Breast epithelium (tissue), 3 donors: ENCODE results near the gene PCDHB14.
"Not testable (repeated sequence)": the region's sequence is repeated elsewhere in the genome, so short reads cannot be mapped to it uniquely, and the experiment has no call there.

Source experiments
- CTCF ChIP-seq, 3 donors: fragments of 450-650 bp; IDR thresholded peaks; one replicate each; pipeline ENCODE4 v1.5.1; 2016 to 2017; ENCODE audit warnings: antibody characterized with exemption in 3 of 3, mild to moderate bottlenecking in 3 of 3, moderate library complexity in 3 of 3
- POLR2A ChIP-seq: fragments of 450-650 bp; IDR thresholded peaks from one replicate; pipeline ENCODE4 v1.6.1; 2016; ENCODE audit warnings: antibody characterized with exemption, mild to moderate bottlenecking, moderate library complexity
- POLR2AphosphoS5 ChIP-seq, 3 donors: sonication (generic); formaldehyde crosslinking; IDR thresholded peaks; one replicate each; pipeline ENCODE4 v1.6.1; 2017; ENCODE audit warnings: antibody characterized with exemption in 3 of 3

- TF ChIP-seq CTCF (IDR thresholded peaks at IDR 0.05); POLR2A; POLR2AphosphoS5 (IDR thresholded peaks at IDR 0.05): not testable (repeated sequence)
These were observed 2.3 kb downstream of the PCDHB14 start for GRCh38 chr5:141225421-141225820.
